Thoracic aorta (tissue), 2 donors: ENCODE results near the gene JMJD1C. TPM values are rescaled to one million over a fixed set of nuclear protein-coding genes. Genes with fewer than 3 reads are reported as not detected.
"Not testable (repeated sequence)": the region's sequence is repeated elsewhere in the genome, so short reads cannot be mapped to it uniquely, and the experiment has no call there.

Experiments
- ATAC-seq: fragments of 150-250 bp; one replicate; pipeline ENCODE4 v1.8.0; 2017; ENCODE audit warnings: low read depth; ENCODE audit not compliant: insufficient number of reproducible peaks, low FRiP score
- DNase-seq: peaks from one replicate; pipeline ENCODE4 v3.0.0-alpha.2; 2020; ENCODE audit warnings: low spot score
- H3K27ac ChIP-seq, 2 donors: fragments of 200-600 bp; sonication (generic); 1 replicate in 1 of 2; 2 replicates in 1 of 2; pipeline ENCODE4 v1.5.1; 2016; ENCODE audit warnings: mild to moderate bottlenecking in 2 of 2, moderate library complexity in 2 of 2
- H3K27me3 ChIP-seq: fragments of 200-600 bp; sonication (generic); replicated peaks from 2 replicates; pipeline ENCODE4 v1.6.0; 2016; ENCODE audit warnings: mild to moderate bottlenecking; ENCODE audit not compliant: insufficient read depth
- H3K36me3 ChIP-seq: fragments of 200-600 bp; sonication (generic); one replicate; pipeline ENCODE4 v1.5.1; 2016
- H3K4me1 ChIP-seq, 2 donors: fragments of 200-600 bp; sonication (generic); 1 replicate in 1 of 2; 2 replicates in 1 of 2; pipeline versions ENCODE4 v1.5.1 to v1.6.0; 2016; ENCODE audit warnings: low read depth in 2 of 2, mild to moderate bottlenecking in 1 of 2; ENCODE audit not compliant: control insufficient read depth in 1 of 2
- H3K4me3 ChIP-seq: fragments of 200-600 bp; sonication (generic); 2 replicates; pipeline ENCODE4 v1.5.1; 2016; ENCODE audit warnings: mild to moderate bottlenecking
- H3K9me3 ChIP-seq: fragments of 200-600 bp; sonication (generic); 2 replicates; pipeline ENCODE4 v1.5.1; 2016
- total RNA-seq, 2 donors: library from RNA; depleted of rRNA; stranded (reverse); fragments of >200 nt; gene quantifications; one replicate each; pipeline versions ENCODE4 v1.1.0 to v1.2.3, GENCODE V29; 2016
- TF ChIP-seq, protein P1 (sequence below): fragments of 200-600 bp; sonication (generic); IDR thresholded peaks from one replicate; pipeline ENCODE4 v1.5.1; 2019; ENCODE audit warnings: antibody characterized with exemption

The JMJD1C gene
- total RNA-seq, 2 donors from 2014 or later, result 95.2 to 215 TPM

DNA sequence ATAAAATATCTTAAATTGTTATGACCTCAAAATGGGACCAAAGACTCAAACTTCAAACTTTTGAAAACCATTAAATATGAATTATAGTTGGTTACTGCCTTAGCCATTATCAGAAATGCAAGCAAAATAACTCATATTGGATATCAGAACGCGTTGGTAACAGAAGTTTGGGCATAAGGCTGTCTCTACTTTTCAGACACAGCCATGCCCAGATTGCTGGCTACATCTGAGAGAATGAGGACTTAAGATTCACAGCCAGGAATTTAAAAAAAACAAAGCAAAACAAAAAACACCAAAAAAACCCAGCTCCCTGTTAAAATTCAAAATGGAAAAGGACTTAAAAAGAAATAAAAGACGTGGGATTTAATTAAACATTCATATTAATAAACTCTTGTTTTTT lies 161.6 kb downstream of the JMJD1C start:
- Histone ChIP-seq H3K27me3 (no peaks in the 10 kb centered on the region), H3K4me1 (peaks cover 0 to 45% of the 10 kb centered on the region in 2 donors), H3K9me3 (no peaks in the 10 kb centered on the region), H3K27ac (no peak overlapping the region), H3K4me3 (no peak overlapping the region), H3K36me3 (no peaks in the 10 kb centered on the region)
- DNase-seq (no peak), ATAC-seq (no peak)
- TF ChIP-seq, protein P1, sequence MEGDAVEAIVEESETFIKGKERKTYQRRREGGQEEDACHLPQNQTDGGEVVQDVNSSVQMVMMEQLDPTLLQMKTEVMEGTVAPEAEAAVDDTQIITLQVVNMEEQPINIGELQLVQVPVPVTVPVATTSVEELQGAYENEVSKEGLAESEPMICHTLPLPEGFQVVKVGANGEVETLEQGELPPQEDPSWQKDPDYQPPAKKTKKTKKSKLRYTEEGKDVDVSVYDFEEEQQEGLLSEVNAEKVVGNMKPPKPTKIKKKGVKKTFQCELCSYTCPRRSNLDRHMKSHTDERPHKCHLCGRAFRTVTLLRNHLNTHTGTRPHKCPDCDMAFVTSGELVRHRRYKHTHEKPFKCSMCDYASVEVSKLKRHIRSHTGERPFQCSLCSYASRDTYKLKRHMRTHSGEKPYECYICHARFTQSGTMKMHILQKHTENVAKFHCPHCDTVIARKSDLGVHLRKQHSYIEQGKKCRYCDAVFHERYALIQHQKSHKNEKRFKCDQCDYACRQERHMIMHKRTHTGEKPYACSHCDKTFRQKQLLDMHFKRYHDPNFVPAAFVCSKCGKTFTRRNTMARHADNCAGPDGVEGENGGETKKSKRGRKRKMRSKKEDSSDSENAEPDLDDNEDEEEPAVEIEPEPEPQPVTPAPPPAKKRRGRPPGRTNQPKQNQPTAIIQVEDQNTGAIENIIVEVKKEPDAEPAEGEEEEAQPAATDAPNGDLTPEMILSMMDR, result no peak

DNA sequence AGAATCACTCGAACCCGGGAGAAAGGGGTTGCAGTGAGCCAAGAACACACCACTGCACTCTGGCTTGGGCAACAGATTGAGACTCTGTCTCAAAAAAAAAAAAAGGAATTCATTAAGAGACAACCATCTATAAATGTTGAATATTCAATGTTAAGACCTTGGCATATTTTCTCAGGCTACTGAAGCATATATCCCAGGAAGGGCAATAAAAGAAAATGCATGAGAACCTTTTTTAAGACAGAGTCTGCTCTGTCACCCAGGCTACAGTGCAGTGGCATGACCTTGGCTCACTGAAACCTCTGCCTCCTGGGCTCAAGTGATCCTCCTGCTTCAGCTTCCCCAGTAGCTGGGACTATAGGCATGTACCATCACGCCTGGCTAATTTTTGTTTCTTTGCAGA lies 165.0 kb downstream of the JMJD1C start:
- H3K4me1 ChIP-seq, result peaks cover 0 to 22% of the 10 kb centered on the region in 2 donors
- DNase-seq (no peak), ATAC-seq (no peak)
- H3K27me3 ChIP-seq, result no peaks in the 10 kb centered on the region
- TF ChIP-seq, protein P1, result no peak
- H3K9me3 ChIP-seq, result no peaks in the 10 kb centered on the region
- H3K4me3 ChIP-seq, result no peak overlapping the region
- H3K36me3 ChIP-seq, result no peaks in the 10 kb centered on the region
- H3K27ac ChIP-seq, result no peak overlapping the region

DNA sequence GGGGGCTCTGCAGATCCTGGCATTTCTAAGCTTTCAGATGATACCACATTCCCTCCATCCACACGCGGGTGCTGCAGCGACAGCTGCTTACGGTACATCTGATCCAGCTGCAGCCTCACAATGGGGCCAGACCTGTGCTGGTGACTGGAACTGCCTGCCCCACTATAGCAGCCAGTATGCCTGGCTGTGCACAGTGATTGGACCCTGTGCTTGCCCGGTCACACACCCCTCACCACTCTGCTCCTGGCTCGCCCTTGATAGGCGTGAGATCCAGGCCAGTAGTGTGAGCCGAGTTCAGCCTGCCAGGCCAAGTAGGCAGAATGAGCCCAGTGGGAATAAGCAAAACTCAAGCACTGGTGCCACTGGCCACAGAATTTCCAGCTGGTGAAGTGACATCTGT lies 167.8 kb downstream of the JMJD1C start:
- ATAC-seq, result no peak
- no peak overlapping the region for H3K27ac ChIP-seq
- no peaks in the 10 kb centered on the region for H3K9me3 ChIP-seq
- H3K4me1 ChIP-seq, result peaks cover 0 to 13% of the 10 kb centered on the region in 2 donors
- no peak overlapping the region for H3K4me3 ChIP-seq
- DNase-seq, result no peak
- TF ChIP-seq, protein P1, result no peak
- no peaks in the 10 kb centered on the region for H3K36me3 ChIP-seq
- no peaks in the 10 kb centered on the region for H3K27me3 ChIP-seq

DNA sequence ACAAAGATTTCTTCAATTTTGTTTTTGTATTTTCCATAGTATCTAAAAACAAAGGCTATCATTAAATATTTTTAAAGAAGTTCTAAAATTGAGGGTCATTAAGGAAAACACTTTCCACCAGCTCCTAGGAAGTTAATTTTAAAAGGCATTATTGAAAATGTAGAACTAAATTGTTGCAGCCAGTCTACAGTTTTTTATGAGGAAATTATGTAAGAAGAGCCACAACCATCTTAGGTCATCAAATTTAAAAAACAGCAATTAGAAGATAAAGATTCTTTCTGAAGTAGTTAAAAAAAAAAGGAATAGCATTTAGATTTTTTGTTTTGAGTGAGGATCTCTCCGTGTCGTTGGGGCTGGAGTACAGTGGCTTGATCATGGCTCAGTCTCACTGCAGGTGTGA lies 171.0 kb downstream of the JMJD1C start:
- no peak overlapping the region for H3K4me3 ChIP-seq
- no peak for DNase-seq
- H3K27ac ChIP-seq, result no peak overlapping the region
- TF ChIP-seq, protein P1, result no peak
- no peaks in the 10 kb centered on the region for H3K9me3 ChIP-seq
- H3K36me3 ChIP-seq, result no peaks in the 10 kb centered on the region
- H3K4me1 ChIP-seq, result no peaks in the 10 kb centered on the region
- ATAC-seq, result no peak
- H3K27me3 ChIP-seq, result no peaks in the 10 kb centered on the region

DNA sequence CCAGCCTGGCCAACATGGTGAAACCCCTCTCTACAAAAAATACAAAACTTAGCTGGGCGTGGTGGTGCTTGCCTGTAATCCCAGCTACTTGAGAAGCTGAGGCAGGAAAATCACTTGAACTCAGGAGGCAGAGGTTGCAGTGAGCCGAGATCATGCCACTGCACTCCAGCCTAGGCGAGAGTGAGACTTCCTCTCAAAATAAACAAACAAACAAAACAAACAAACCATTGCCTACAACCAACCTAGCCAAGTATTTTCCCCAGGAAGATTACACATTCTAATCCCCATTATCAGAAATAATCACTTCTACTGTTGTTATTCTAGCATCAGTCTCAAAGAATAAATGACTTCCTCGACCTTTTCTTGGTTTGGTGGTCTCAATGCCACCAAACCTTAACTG lies 172.9 kb downstream of the JMJD1C start:
- not testable (repeated sequence) for H3K4me1 ChIP-seq, H3K27me3 ChIP-seq, H3K9me3 ChIP-seq, H3K36me3 ChIP-seq, ATAC-seq, DNase-seq, H3K27ac ChIP-seq, H3K4me3 ChIP-seq

DNA sequence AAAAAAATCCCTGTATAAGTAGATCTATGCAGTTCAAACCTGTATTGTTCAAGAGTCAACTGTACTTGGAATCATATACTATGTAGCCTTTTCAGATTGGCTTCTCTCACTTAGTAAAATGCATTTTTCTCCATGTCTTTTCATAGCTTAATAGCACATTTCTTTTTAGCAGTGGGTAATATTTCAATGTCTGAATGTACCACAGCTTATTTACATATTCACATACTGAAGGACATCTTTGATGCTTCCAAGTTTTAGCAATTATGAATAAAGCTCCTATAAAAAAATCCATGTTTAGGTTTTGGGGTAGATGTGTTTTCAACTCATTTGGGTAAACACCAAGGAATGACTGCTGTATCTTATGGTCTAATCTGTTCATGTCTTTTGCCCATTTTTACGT lies 177.6 kb downstream of the JMJD1C start:
- DNase-seq (no peak), ATAC-seq (no peak)
- no peak overlapping the region for H3K27ac ChIP-seq
- H3K27me3 ChIP-seq, result no peaks in the 10 kb centered on the region
- H3K9me3 ChIP-seq, result no peaks in the 10 kb centered on the region
- no peak overlapping the region for H3K4me3 ChIP-seq
- no peaks in the 10 kb centered on the region for H3K36me3 ChIP-seq
- H3K4me1 ChIP-seq, result peaks cover 0 to 5% of the 10 kb centered on the region in 2 donors
- TF ChIP-seq, protein P1, result no peak
